HG03432 (cell line): ENCODE data around the gene ZSWIM7.

Source experiments
- ATAC-seq: cut with Tn5 transposase; IDR thresholded peaks from one replicate; pipeline ENCODE4 v1.9.1; 2021; ENCODE audit warnings: mild to moderate bottlenecking, moderate library complexity; ENCODE audit not compliant: unreplicated experiment

The ZSWIM7 gene, protein sequence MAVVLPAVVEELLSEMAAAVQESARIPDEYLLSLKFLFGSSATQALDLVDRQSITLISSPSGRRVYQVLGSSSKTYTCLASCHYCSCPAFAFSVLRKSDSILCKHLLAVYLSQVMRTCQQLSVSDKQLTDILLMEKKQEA

DNA sequence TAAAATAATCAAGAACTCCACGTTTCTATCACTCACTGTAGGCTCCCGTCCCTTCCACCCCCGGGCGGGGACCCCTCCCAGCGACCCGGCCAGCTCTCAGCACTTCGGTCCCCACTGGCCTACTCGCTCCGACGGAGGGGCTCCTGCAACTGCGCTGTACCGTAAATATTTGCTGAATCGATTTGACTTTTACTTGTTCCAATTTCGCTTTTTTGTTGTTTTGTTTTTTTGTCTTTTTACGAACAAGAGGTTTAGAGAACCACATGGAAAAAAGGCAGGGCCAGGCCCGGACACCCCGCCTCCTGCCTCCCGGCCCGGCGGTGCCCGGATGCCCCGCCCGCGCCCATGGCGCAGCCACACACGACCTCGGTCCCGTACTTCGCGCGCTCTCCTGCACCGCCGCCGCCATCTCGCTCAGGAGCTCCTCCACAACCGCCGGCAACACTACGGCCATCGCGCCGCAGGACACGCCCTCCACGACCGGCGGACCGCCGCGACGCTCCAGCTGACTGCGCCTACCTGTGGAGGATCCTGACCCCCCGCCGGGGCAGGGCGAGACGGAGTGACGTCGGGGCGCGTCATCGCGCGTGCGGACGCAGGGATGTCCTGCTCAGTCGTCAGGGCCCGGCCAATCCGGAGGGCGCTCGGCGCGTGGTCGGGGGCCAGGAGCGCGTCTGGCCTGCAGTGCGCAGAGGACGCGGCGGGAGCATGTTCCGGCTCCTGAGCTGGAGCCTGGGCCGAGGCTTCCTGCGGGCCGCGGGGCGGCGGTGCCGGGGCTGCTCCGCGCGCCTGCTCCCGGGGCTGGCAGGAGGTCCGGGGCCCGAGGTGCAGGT, at the start of gene ZSWIM7, which contains the start of gene TTC19:
Gene ZSWIM7 (minus strand): TSS at position 564 of the 833 bp plus-strand sequence. CDS start 110 bp downstream, at position 454.
Gene TTC19 (plus strand): TSS at position 684 of the 833 bp plus-strand sequence. CDS start 25 bp downstream, at position 709.
- peak; percentile 95 for ATAC-seq

DNA sequence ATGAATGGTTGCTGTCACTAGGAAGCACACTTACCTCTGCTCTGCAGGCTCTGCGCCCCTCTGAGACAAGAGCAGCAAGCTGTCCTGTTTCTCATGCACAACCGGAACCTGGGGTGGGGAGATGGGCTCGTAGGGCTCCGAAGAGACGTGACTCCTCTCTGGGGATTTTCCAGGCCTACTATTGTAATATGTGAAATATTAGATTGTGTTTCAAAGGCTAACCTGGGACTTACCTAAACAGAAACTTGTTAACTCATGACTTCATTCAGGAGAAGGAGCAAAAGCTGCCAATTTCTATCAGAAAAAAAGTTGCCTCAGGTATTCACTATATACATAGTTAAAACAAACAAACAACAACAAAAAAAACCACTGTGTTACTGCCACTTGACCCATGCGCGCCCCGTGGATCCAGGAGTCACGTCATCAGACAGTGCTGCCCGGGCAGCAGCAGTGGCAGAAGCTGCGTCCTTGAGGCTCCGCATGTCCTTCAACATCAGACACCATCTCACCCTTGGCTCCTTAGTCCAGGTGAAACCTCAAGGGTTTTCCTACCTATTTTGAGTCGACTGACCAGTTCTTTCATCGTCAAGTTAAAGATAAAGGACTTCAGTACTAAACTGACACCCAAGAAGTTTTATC, 49.4 kb upstream of the ZSWIM7 start:
- ATAC-seq = no peak

DNA sequence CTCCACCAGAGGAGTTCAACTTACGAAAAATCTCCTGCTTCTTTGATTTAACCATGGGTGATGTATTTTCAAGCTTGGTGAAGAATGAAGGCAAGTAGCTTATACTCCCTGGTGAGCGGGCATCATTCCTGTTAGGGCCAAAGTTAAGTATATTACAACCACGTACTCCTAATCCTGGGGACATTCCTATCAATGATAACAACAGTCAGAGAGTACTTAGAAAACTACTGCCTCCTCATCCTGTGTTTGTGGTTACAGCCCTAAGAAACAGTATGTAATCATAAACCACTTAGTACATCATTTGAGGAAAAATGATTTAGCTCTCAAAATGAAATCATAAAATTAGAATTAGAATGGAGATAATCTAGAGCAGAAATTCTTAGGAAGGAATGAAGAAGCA, 47.5 kb upstream of the ZSWIM7 start:
- ATAC-seq = no peak

DNA sequence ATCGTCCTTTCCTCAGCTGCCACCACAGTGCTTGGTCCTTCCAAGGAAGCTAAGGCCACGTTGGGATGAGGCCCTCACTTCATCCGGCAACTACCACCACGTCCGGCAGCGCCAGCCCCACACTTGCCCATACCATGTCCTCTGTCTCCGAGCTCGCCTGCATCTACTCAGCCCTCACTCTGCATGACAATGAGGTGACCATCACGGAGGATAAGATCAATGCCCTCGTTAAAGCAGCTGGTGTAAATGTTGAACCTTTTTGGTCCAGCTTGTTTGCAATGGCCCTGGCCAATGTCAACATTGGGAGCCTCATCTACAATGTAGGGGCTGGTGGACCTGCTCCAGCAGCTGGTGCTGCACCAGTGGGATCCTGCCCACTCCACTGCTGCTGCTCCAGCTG, 45.0 kb upstream of the ZSWIM7 start:
- no peak for ATAC-seq

DNA sequence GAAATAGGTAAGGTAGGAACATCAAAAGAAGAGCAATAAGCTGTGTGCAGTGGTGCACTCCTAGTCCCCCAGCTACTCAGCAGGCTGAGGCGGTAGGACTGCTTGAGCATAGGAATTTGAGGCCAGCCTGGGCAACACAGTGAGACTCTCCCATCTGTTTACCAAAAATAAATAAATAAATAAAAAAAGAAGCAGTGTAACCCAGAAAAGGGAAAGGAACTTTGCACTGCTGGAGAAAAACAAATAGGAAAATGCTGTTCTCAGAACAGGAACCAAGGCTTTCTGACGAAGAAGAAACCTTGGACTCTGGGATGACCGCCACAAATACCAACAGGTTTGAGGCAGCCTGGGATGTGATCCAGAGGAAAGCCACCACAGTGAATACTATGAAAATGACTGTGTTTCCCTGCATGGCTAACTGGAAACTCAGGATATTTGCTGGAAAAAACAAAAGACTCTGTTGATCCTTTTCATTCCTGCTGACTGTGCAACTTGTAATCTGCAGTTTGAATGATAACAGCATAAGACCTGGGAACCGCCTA, 41.3 kb upstream of the ZSWIM7 start:
- ATAC-seq = no peak

DNA sequence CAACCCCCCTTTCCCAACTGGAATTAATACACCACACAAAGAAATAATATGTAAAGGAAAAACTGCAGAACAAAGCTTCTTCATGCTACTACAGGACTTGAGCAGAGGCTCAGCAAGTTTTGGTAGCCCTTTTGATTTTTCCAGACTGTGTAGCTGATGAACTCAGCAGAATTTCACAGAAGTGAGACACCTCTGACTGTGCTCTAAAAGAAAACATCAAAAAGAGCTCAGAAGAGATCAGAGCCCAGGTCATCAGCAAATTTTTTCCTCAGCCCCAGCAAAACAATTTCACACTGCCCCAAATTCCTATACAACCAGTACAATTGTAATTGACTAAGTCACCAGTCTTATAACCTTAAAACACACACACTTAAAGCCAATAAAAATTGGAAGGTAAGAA, 38.1 kb upstream of the ZSWIM7 start:
- ATAC-seq = no peak

DNA sequence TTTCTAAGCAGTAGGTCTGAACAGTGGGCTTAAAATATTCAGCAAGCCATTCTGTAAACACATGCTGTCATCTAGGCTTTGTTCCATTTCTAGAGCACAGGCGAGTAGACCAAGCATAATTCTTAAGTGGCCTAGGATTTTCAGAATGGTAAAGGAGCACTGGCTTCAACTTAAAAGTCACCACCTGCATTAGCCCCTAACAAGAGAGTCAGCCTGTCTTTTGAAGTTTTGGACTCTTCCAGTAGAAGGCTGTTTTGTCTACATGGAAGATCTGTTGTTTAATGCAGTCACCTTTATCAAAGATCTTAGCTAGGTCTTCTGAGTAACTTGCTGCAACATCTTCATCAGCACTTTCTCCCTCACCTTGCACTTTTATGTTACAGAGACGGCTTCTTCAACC, 36.8 kb upstream of the ZSWIM7 start:
- ATAC-seq = no peak

DNA sequence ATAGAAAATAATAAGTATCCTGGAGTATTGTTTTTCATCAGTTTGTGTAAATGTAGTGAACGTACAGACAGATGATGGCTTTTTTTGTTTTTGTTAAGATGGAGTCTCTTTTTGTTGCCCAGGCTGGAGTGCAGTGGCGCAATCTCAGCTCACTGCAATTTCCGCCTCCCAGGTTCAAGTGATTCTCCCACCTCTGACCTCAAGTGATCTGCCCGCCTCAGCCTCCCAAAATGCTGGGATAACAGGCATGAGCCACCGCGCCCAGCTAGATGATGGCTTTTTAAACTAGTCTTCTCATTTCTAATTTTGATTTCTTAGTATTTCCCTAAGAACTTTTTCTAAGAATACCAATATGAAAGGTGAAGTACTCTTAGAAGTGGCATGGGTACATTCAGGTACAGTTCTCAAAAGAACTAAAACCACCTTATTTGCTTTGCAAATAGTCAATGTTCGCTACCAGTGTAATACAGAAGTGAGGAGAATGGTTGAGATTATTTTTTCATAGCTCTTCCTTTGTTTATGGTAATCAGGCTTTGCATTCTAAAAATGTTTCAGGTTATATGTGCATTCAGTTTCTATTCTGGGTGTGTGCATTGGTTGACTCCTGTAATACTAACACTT, 34.3 kb upstream of the ZSWIM7 start:
- no peak for ATAC-seq

DNA sequence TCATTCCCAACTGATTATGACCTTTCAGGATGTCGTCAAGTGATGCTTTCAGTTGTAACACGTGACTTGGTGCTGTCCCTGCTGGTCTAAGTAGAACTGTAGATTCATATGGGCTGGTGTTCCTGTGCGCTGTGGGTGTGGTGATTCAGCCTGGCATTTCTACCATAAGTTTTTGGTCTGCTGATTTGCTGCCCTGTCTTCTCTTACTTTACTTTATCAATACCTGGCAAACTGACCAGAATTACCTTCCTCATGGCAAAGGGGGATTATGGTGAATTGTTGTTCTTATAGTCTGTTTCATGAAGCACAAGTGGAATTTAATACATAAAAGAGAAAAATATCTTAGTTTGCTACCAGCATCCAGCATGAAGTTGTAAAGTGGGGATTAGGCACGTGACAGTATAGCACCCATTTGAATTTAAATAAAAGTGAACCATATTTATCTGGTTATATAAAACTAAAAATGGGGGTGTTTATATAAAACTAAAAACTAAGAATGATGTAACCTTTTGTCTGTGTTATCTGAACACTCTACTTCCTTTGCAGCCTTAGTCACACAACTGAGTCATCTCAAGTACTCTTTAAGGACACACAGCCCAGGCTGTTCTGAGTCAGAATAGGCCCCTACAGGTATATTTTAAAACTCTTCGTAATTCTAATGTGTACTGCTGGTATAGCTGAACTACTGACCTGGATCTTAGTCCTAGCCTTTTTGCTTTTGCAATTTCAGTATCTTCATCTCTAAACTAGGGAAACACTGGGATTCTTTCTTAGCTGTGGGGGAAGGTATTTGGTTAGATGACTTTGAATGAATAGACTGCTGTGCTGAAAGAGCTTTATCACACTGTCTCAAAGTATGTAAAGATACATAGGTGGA, 28.4 kb upstream of the ZSWIM7 start:
- peak; percentile 91 for ATAC-seq

DNA sequence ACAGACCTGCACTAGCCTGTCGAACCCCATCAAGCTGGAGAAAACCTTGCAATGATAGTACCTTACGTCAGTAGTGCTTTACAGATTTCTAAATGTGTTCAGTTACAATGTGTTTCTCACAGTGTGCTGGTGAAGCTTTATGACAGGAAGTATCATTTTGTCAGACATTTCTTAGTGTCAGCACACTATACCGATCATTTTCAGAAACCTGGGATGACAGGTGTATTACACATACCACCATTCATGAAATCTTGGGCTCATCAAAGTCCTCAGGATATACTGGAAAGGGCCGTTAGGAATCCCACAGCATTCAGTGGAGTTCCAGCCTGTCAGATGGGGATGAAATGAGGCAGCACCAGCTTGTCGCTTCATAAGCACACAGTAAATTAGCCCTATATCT, 27.4 kb upstream of the ZSWIM7 start:
- ATAC-seq = no peak

DNA sequence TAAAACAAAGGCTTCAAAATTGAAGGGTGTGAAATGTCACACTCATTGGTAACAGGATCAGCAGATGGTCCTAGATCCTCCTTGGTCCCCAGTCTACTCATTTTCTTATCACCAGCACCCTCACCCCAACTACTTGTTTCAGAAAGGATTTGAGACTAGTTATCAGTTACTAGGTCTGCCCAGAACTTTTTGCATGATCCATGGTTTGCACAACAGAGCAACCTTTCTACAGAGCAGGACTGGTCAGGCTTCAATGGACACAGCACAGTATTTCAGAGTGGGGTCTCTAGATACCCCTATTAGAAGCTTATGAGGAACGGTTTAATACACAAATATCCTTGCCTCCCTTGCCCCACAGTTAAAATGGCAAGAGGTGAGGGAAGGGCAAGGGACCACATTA, 25.7 kb upstream of the ZSWIM7 start:
- no peak for ATAC-seq

DNA sequence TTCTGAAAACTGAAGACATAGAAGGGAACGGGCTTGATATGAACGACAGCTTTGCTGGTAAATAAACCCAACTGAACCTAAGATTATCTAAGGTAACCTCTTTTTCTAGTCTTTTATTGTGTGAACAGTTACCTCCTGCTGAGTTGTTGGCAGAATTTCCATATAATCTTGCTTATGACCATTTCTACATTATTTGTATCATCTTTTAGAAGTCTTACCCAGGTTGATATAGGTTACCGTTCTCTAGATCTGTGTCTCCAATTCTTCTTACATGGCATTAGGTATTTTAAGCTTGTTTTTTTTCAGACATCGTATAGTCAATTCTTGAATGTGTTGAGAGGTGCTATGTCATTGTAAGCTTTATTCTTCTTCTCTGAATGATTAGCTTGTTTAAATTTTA, 24.4 kb upstream of the ZSWIM7 start:
- ATAC-seq = no peak

DNA sequence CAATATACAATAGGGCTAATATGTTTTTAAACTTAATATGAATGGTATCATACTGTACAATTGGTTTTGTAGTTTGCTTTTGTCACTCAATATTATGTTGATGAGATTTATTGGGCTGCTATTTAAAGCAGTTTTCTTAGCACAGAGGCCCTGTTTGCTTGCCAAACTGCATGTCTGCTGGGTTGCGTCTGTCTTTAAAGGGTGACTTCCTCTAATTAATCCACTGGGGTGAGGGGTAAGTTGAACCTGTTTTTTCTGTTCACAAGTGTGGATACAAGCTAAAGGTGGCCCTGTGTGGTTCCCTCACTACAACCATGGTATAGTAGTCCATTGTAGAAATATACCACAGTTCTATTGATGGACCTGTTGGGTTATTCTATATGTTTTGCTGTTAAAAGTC, 19.8 kb upstream of the ZSWIM7 start:
- no peak for ATAC-seq

DNA sequence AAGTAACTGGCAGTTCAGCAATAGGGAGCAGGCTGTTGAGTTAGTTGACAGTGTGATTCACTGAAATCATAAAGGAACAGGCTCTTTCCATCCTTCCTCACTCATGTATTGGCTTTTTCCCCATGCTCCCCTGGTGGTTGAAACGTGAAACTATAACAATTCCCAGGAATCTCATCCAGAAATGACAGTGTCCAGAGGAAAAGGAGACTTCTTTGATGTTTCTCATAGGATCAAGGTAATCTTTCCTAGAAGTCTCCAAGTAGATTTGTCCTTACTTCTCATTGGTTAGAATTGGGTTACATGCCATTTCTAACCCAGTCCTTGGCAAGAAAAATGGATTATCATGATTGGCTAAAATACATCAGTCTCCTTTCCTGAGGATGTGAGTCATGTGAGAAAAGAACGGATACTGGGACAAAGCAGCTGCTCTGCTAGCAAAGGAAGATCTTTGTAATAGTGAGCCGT, 14.5 kb upstream of the ZSWIM7 start:
- ATAC-seq = no peak

DNA sequence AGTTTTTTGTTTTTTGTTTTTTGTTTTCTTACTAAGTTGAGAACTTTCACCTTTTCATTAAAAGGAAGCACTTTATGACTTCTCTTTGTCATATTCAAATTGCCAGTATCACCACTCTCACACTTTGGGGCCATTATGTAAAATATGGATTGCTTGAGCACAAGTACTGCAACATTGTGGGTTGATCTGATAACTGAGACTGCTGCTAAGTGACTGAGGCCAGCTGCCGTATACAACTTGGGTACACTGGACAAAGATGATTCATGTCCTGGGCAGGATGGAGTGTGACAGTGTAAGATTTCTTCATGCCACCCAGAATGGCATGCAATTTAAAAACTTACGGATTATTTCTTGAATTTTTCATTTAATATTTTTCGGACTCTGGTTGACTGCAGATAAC, 7.9 kb upstream of the ZSWIM7 start:
- ATAC-seq = no peak

DNA sequence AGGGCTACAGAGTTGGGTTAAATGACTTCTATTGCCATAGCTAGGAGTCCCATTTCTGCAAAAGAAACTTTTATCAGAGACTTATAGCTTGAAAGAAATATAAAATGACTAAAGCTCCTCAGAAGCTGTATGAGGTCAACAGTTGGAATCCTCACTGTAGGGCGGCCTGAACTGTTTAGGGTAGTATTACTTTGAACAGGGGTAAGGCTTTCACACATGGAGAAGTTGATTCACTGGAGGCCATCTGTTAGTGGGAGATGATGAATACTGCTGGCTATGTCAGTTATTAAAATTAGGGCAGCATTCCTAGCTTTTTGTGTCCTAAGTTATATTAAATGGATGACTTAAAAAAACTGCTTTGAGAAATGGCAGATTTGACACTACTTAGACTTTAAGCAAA, 6.1 kb upstream of the ZSWIM7 start:
- ATAC-seq = no peak

DNA sequence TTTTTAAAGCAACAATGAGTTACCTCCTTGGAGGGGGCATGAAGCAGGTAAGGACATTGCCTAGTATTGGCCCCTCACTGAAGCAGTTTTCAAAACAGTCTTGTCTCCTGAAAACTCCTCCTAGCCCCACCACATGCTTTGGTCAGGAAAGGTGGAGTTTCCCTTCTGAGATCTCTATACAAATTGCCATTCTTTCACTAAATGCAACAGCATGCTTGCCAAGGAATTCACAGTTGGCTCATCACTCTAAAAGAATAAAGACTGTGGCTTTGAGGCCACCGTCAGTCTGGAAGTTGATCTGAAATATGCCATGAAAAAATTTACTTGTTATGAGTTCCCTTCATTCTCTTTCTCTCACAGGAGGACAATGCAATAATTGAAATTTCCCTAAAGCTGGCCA, 4.3 kb upstream of the ZSWIM7 start:
- no peak for ATAC-seq

DNA sequence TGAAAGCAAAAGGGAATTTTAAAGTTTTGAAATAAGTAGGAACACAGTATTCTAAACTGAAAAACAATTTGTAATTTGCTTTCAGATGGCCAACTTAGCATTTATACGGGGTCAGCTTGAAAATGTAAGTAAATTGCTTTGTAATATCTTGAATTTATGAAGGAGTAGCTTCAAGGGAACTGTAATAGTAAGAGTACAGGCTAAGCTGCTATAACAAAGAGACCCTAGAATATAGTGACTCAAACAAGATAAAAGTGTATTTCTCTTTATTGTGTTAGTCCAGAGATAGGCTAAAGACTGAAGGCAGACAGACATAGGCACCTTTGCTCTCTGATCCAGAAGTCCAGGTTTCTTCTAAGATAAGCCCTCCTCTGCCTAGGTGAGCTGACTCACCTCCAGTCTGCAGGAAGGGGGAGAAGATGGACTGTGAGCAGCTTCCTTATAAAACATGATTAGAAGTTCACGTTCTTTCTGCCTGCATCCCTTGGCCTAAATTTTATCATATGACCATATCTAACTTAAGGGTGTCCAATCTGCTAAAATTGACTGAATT, 3.3 kb upstream of the ZSWIM7 start:
- ATAC-seq = no peak

DNA sequence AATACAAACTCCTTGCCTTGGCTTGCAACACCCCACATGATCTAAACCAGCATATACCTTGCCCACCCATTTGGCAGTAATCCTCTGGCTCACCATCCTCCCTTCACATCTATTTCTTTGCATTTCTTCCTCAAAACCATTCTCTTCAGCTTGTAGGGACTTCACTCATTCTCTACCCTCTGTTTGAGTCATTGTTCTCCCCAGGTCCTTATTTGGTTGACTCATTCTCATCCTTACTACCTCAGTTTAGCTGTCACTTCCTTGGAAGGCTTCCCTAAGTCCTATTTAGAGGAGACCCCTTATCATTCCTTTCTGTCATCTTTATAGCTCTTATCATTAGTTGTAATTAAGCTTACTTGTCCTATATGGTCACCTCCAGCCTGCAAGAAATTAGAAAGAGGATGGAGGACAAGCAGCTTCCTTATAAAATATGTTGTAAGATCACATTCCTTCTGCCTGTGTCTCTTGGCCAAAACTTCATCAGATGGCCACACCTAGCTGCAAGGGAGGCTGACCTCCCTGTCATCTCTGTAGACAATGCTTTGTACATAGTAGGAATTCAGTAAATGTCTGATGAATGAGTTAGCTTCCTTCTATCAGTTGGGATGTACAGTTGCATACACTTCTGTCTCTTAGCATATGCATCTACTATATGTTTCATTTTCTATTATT, 1.9 kb upstream of the ZSWIM7 start:
- ATAC-seq = no peak
